Measurements from ENCODE around the gene MGAT3. TPM values are rescaled to one million over a fixed set of nuclear protein-coding genes. Genes with fewer than 3 reads are reported as not detected.

The MGAT3 gene
- total and polyA plus RNA-seq, 2 donors (not counting 1 experiment from before 2014, with no cell fraction given), result 11.1 to 27.8 TPM

- Mint-ChIP-seq H3K9me3 (ENCODE audit: insufficient read depth) (no peaks in the 10 kb centered on the region), H3K4me1 (no peaks in the 10 kb centered on the region), H3K27ac (no peak overlapping the region), H3K4me3 (no peak overlapping the region), H3K27me3 (no peaks in the 10 kb centered on the region)
- Histone ChIP-seq H3K27ac (ENCODE audit: low read length in 2 of 2) (no peak overlapping the region), H3K4me3 (ENCODE audit: control extremely low read depth in 1 of 5, extremely low read depth in 1 of 5, insufficient read depth in 1 of 5, low read depth in 2 of 5, low read length in 4 of 5) (no peak overlapping the region), H4K20me1 (ENCODE audit: control insufficient read depth, insufficient read depth, low read length, poor library complexity, severe bottlenecking) (peaks cover 5% of the 10 kb centered on the region), H3K4me2 (replicated peaks; ENCODE audit: low read depth, low read length, poor library complexity, severe bottlenecking) (no peak overlapping the region), H3K4me1 (ENCODE audit: control insufficient read depth in 2 of 2, insufficient read depth in 2 of 2, low read length in 2 of 2) (no peaks in the 10 kb centered on the region), H3K9ac (ENCODE audit: low read length) (no peak overlapping the region), H3K36me3 (replicated peaks in 1 of 2; ENCODE audit: control extremely low read depth in 1 of 2, control insufficient read depth in 1 of 2, extremely low read depth in 1 of 2, insufficient read depth in 2 of 2, low read length in 1 of 2) (peaks cover 0 to 60% of the 10 kb centered on the region in 2 experiments), H3K27me3 (replicated peaks in 1 of 4; ENCODE audit: control extremely low read depth in 1 of 4, control insufficient read depth in 3 of 4, insufficient read depth in 4 of 4, low read length in 3 of 4) (no peaks in the 10 kb centered on the region), H3K9me3 (ENCODE audit: control extremely low read depth in 1 of 3, control insufficient read depth in 2 of 3, insufficient read depth in 1 of 3, low read length in 2 of 3) (no peaks in the 10 kb centered on the region), H3K79me2 (ENCODE audit: control insufficient read depth, insufficient read depth, low read length) (peaks cover 6% of the 10 kb centered on the region), H2AFZ (ENCODE audit: insufficient read depth, low read depth, low read length, poor library complexity, severe bottlenecking) (no peak overlapping the region)
- intact Hi-C loops (cut with micrococcal nuclease), result no loop called here
- no peak for DNase-seq
- POLR2A ChIA-PET, result no interaction called here
- 86% methylated on average over 9 of the region's 11 CpGs for WGBS (ENCODE audit: insufficient coverage)
- ATAC-seq (ENCODE audit: low read depth), result no peak
- CTCF ChIA-PET, result no interaction called here
- TF ChIP-seq EZH2 (IDR thresholded peaks at IDR 0.05; ENCODE audit: borderline replicate concordance, insufficient read depth, low read depth, low read length, poor library complexity, severe bottlenecking) (no peak), CTCF (IDR thresholded peaks at IDR 0.05) (no peak)
These were observed 25.5 kb upstream of the MGAT3 start for GRCh38 chr22:39431216-39431801.

- no peak for ATAC-seq (ENCODE audit: low read depth)
- H2AFZ ChIP-seq (ENCODE audit: insufficient read depth, low read depth, low read length, poor library complexity, severe bottlenecking), result no peak overlapping the region
- no peaks in the 10 kb centered on the region for H3K27me3 Mint-ChIP-seq
- no peaks in the 10 kb centered on the region for H3K4me1 ChIP-seq (ENCODE audit: control insufficient read depth in 2 of 2, insufficient read depth in 2 of 2, low read length in 2 of 2)
- ChIA-PET CTCF (no interaction called here), POLR2A (no interaction called here)
- H3K4me2 ChIP-seq (replicated peaks; ENCODE audit: low read depth, low read length, poor library complexity, severe bottlenecking), result no peak overlapping the region
- no peak overlapping the region for H3K9ac ChIP-seq (ENCODE audit: low read length)
- peaks cover 0 to 55% of the 10 kb centered on the region in 2 experiments for H3K36me3 ChIP-seq (replicated peaks in 1 of 2; ENCODE audit: control extremely low read depth in 1 of 2, control insufficient read depth in 1 of 2, extremely low read depth in 1 of 2, insufficient read depth in 2 of 2, low read length in 1 of 2)
- no peaks in the 10 kb centered on the region for H3K4me1 Mint-ChIP-seq
- H3K9me3 Mint-ChIP-seq (ENCODE audit: insufficient read depth), result no peaks in the 10 kb centered on the region
- H3K27ac ChIP-seq (ENCODE audit: low read length in 2 of 2), result no peak overlapping the region
- H3K27me3 ChIP-seq (replicated peaks in 1 of 4; ENCODE audit: control extremely low read depth in 1 of 4, control insufficient read depth in 3 of 4, insufficient read depth in 4 of 4, low read length in 3 of 4), result no peaks in the 10 kb centered on the region
- H4K20me1 ChIP-seq (ENCODE audit: control insufficient read depth, insufficient read depth, low read length, poor library complexity, severe bottlenecking), result peaks cover 5% of the 10 kb centered on the region
- intact Hi-C loops (cut with micrococcal nuclease), result no loop called here
- TF ChIP-seq EZH2 (IDR thresholded peaks at IDR 0.05; ENCODE audit: borderline replicate concordance, insufficient read depth, low read depth, low read length, poor library complexity, severe bottlenecking) (no peak), CTCF (IDR thresholded peaks at IDR 0.05) (no peak)
- H3K27ac Mint-ChIP-seq, result peak overlapping the region; percentile 20
- no peak overlapping the region for H3K4me3 Mint-ChIP-seq
- no peak overlapping the region for H3K4me3 ChIP-seq (ENCODE audit: control extremely low read depth in 1 of 5, extremely low read depth in 1 of 5, insufficient read depth in 1 of 5, low read depth in 2 of 5, low read length in 4 of 5)
- peaks cover 6% of the 10 kb centered on the region for H3K79me2 ChIP-seq (ENCODE audit: control insufficient read depth, insufficient read depth, low read length)
- H3K9me3 ChIP-seq (ENCODE audit: control extremely low read depth in 1 of 3, control insufficient read depth in 2 of 3, insufficient read depth in 1 of 3, low read length in 2 of 3), result no peaks in the 10 kb centered on the region
- WGBS (ENCODE audit: insufficient coverage), result 94% methylated on average over 8 of the region's 8 CpGs
- no peak for DNase-seq
These were observed 25.0 kb upstream of the MGAT3 start for GRCh38 chr22:39431821-39432251.
